Activated CD4-positive, alpha-beta T cell treated with anti-CD3 and anti-CD28 coated beads, Interleukin-2, amount 50 U/mL, for 4 hours (primary cell): ENCODE results near the gene MELTF.

Experiments used
- DNase-seq, 2 experiments: peaks; one replicate each; pipeline ENCODE4 v3.0.0-alpha.2; 2020

Gene MELTF

GRCh38 chr3:196967412-196968232 is 62.0 kb downstream of the MELTF start:
- no peak for DNase-seq

- DNase-seq = no peak
These were observed 62.9 kb downstream of the MELTF start for GRCh38 chr3:196966526-196967401.

- no peak for DNase-seq
These were observed 63.8 kb downstream of the MELTF start for GRCh38 chr3:196965804-196966173.

GRCh38 chr3:196965112-196965803 is 64.4 kb downstream of the MELTF start:
- no peak for DNase-seq

GRCh38 chr3:196963631-196963953 is 66.0 kb downstream of the MELTF start:
- DNase-seq = no peak

GRCh38 chr3:196962930-196963630 is 66.5 kb downstream of the MELTF start:
- no peak for DNase-seq

- no peak for DNase-seq
These were observed 67.3 kb downstream of the MELTF start for GRCh38 chr3:196962108-196962929.

GRCh38 chr3:196954832-196955231 is 74.8 kb downstream of the MELTF start:
- no peak for DNase-seq
